NCI-H524 treated with DMSO at 0.1 percent for 48 hours (cell line): ENCODE measurements around the gene DLX3.
A peak's percentile ranks its signal among the peaks of the same experiment; 100 is the strongest.

Experiments used
- DNase-seq: peaks from one replicate; lab custom pipeline; 2025; lab: John Stamatoyannopoulos, UW

The DLX3 gene

GRCh38 chr17:49992191-49992932, 2.7 kb downstream of the DLX3 start:
- DNase-seq = no peak

GRCh38 chr17:49991409-49991808, 3.6 kb downstream of the DLX3 start:
- no peak for DNase-seq

- no peak for DNase-seq
Measured at GRCh38 chr17:49990921-49991320, 4.1 kb downstream of the DLX3 start.

- no peak for DNase-seq
Measured at GRCh38 chr17:49990331-49990730, 4.7 kb downstream of the DLX3 start.

- DNase-seq = no peak
Measured at GRCh38 chr17:49989518-49989880, 5.5 kb downstream of the DLX3 start.

GRCh38 chr17:49987681-49988441, 7.2 kb downstream of the DLX3 start:
- DNase-seq = peak; percentile 71

- DNase-seq = no peak
Measured at GRCh38 chr17:49987290-49987585, 7.8 kb downstream of the DLX3 start.

GRCh38 chr17:49986396-49987289, 8.4 kb downstream of the DLX3 start:
- DNase-seq = no peak

GRCh38 chr17:49985310-49985990, 9.6 kb downstream of the DLX3 start:
- DNase-seq = no peak

- no peak for DNase-seq
Measured at GRCh38 chr17:49984776-49985175, 10.2 kb downstream of the DLX3 start.

- DNase-seq = no peak
Measured at GRCh38 chr17:49984283-49984682, 10.7 kb downstream of the DLX3 start.

- DNase-seq = no peak
Measured at GRCh38 chr17:49980703-49981197, 14.3 kb downstream of the DLX3 start.

- no peak for DNase-seq
Measured at GRCh38 chr17:49979748-49980479, 15.1 kb downstream of the DLX3 start.

- no peak for DNase-seq
Measured at GRCh38 chr17:49978501-49978900, 16.5 kb downstream of the DLX3 start.

GRCh38 chr17:49977463-49978389, 17.3 kb downstream of the DLX3 start:
- no peak for DNase-seq

- DNase-seq = no peak
Measured at GRCh38 chr17:49976828-49977202, 18.2 kb downstream of the DLX3 start.

- no peak for DNase-seq
Measured at GRCh38 chr17:49976163-49976827, 18.7 kb downstream of the DLX3 start.

GRCh38 chr17:49975531-49975930, 19.5 kb downstream of the DLX3 start:
- DNase-seq = no peak

GRCh38 chr17:49973271-49973615, 21.8 kb downstream of the DLX3 start:
- no peak for DNase-seq
